Esophagus (tissue), 2 donors: ENCODE results near the gene TLE1. TPM values are rescaled to one million over a fixed set of nuclear protein-coding genes. Genes with fewer than 3 reads are reported as not detected.
"Not testable (repeated sequence)": the region's sequence is repeated elsewhere in the genome, so short reads cannot be mapped to it uniquely, and the experiment has no call there.

Source experiments
- H3K27ac ChIP-seq, 2 donors: one replicate each; pipeline ENCODE4 v1.5.1; 2013; ENCODE audit warnings: low read depth in 2 of 2, mild to moderate bottlenecking in 2 of 2, inconsistent platforms in 1 of 2, low read length in 1 of 2, moderate library complexity in 1 of 2
- H3K27me3 ChIP-seq, 2 donors: one replicate each; pipeline ENCODE4 v1.6.1; 2013; ENCODE audit warnings: low read length in 2 of 2, control low read depth in 1 of 2, mild to moderate bottlenecking in 1 of 2; ENCODE audit not compliant: insufficient read depth in 2 of 2, control insufficient read depth in 1 of 2
- H3K36me3 ChIP-seq, 2 donors: one replicate each; pipeline ENCODE4 v1.6.1; 2013; ENCODE audit warnings: low read length in 1 of 2; ENCODE audit not compliant: control insufficient read depth in 2 of 2, insufficient read depth in 2 of 2
- H3K4me1 ChIP-seq, 2 donors: one replicate each; pipeline ENCODE4 v1.6.1; 2013; ENCODE audit warnings: low read length in 1 of 2; ENCODE audit not compliant: control insufficient read depth in 2 of 2, insufficient read depth in 2 of 2
- H3K4me3 ChIP-seq, 2 donors: one replicate each; pipeline ENCODE4 v1.5.1; 2013; ENCODE audit warnings: low read length in 2 of 2, mild to moderate bottlenecking in 2 of 2, low read depth in 1 of 2, moderate library complexity in 1 of 2
- H3K9me3 ChIP-seq, 2 donors: one replicate each; pipeline ENCODE4 v1.6.1; 2013; ENCODE audit warnings: mild to moderate bottlenecking in 2 of 2, low read depth in 1 of 2, low read length in 1 of 2, moderate library complexity in 1 of 2; ENCODE audit not compliant: control insufficient read depth in 2 of 2, insufficient read depth in 1 of 2
- WGBS, 2 donors: extraction: QIAGEN DNeasy Blood & Tissue Kit; methylation state at CpG; one replicate each; pipeline ENCODE4 v1.1.7; 2013; 5-methylcytosine and 5-hydroxymethylcytosine counted together
- polyA plus RNA-seq, 2 donors: library from polyadenylated mRNA; stranded (reverse); fragments of 200-250 nt; gene quantifications; one replicate each; pipeline ENCODE4 v1.2.3, GENCODE V29; 2013
- donor health status: healthy with polysubstance abuse.
- donor health status: Bipolar disorder and iron deficiency.

The TLE1 gene
- polyA plus RNA-seq, 2 donors, result 11.1 to 14.7 TPM

GRCh38 chr9:81717747-81718077 lies 28.4 kb upstream of the TLE1 start:
- Histone ChIP-seq H3K4me1 (peaks cover 0 to 2% of the 10 kb centered on the region in 2 donors), H3K9me3 (no peaks in the 10 kb centered on the region), H3K4me3 (no peak overlapping the region), H3K27me3 (no peaks in the 10 kb centered on the region), H3K27ac (no peak overlapping the region), H3K36me3 (no peaks in the 10 kb centered on the region)

DNA sequence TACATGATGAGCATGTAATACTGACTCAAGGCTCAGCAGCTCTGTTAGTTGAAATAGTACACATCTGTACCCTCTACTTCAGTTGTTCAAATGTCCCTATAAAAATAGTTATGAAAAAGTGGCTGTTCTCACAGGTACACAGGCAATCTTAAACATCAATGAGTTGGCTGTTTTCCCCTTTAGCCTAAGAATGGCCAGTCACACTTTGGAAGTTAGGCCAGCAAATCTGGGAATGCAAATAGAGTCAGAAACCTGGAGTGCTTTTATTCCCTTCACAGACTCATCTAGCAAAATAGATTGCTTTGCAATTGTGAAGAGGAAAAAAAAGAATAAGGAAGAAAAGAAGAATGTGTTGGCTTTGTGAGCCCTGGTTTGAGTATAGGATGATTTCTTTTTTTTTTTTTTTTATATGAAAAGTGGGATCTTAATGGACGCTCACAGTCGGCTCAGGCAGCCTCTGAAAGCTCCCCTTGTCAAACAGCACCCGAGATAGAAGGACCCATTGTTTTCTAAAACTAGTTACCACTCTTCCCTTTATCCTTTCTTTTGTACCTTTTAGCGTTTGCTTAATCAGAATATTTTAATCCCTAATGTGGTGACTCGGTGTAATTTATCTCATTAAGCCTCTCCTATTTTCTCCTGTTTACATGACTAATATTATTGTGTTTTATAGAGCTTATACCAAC lies 27.9 kb upstream of the TLE1 start:
- no peaks in the 10 kb centered on the region for H3K36me3 ChIP-seq
- H3K27me3 ChIP-seq, result no peaks in the 10 kb centered on the region
- H3K4me1 ChIP-seq, result peaks cover 0 to 2% of the 10 kb centered on the region in 2 donors
- H3K4me3 ChIP-seq, result no peak overlapping the region
- no peaks in the 10 kb centered on the region for H3K9me3 ChIP-seq
- no peak overlapping the region for H3K27ac ChIP-seq
- 53 to 62% methylated on average over 5 of the region's 5 CpGs for WGBS, 2 donors

GRCh38 chr9:81716409-81716808 lies 27.1 kb upstream of the TLE1 start:
- WGBS, 2 donors, result 85 to 89% methylated on average over 6 of the region's 6 CpGs
- Histone ChIP-seq H3K27me3 (no peaks in the 10 kb centered on the region), H3K36me3 (no peaks in the 10 kb centered on the region), H3K27ac (no peak overlapping the region), H3K4me1 (peaks cover 0 to 2% of the 10 kb centered on the region in 2 donors), H3K4me3 (no peak overlapping the region), H3K9me3 (no peaks in the 10 kb centered on the region)

- Histone ChIP-seq H3K36me3 (no peaks in the 10 kb centered on the region), H3K27me3 (no peaks in the 10 kb centered on the region), H3K27ac (no peak overlapping the region), H3K4me1 (no peaks in the 10 kb centered on the region), H3K4me3 (no peak overlapping the region), H3K9me3 (no peaks in the 10 kb centered on the region)
- 84 to 85% methylated on average over 2 of the region's 2 CpGs for WGBS, 2 donors
These were observed 16.2 kb upstream of the TLE1 start for GRCh38 chr9:81705578-81705977.

DNA sequence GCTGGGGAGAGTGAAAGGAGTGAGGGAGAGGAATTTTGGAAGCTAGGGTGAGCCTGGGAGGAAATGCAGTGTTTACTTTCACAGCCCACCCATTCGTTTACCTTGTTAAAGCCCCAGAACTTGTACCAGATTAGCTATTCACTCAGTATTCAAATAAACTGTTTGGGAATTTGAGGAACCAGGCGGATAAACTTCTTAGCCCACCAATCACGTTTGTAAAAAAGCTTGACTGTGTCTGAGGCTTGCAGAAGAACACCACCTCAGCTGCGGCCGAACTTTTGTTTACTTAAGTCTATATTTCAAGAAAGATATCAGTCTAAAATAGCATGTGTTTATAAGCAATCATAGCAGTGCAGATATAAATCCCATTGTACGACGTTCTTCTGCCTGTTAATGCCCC lies 5.2 kb upstream of the TLE1 start:
- no peaks in the 10 kb centered on the region for H3K27me3 ChIP-seq
- H3K9me3 ChIP-seq, result no peaks in the 10 kb centered on the region
- H3K27ac ChIP-seq, result no peak overlapping the region
- H3K4me1 ChIP-seq, result no peaks in the 10 kb centered on the region
- H3K4me3 ChIP-seq, result no peak overlapping the region
- WGBS, 2 donors, result 42 to 50% methylated on average over 7 of the region's 7 CpGs
- no peaks in the 10 kb centered on the region for H3K36me3 ChIP-seq

DNA sequence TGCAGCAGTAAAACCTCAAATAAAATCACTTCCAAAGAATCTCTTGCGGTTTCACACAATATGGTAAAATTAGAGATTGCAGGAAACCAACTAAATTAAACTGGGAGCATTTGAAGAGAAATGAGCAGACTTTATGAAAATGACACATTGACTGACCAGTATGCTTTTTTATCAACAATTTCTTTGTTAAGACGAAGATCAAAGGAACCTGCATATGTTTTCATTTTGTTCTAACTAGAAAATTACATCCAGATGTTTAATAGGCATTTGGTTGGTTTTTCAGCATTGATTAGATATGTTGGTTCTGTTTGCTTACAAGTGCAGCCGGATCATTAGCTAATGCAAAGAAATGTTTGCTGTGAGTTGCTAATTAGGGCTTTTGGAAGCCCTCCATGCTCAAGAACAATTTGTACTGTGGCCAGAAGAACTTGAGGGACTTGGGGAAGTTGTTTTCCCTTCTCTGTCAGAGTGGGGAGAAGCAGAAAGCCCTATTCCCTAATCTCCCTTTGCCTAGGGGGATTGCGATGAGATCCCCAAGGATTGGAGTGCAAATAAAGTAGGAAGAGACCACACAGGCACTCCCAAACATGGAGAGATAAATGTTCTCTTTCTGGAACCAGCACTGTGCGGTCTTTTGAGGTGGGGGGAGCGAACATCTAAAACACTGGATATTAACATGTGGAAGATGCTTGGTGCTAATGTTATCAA lies 4.5 kb upstream of the TLE1 start:
- no peaks in the 10 kb centered on the region for H3K36me3 ChIP-seq
- H3K4me3 ChIP-seq, result no peak overlapping the region
- 58 to 64% methylated on average over 6 of the region's 6 CpGs for WGBS, 2 donors
- H3K27me3 ChIP-seq, result no peaks in the 10 kb centered on the region
- no peaks in the 10 kb centered on the region for H3K4me1 ChIP-seq
- H3K9me3 ChIP-seq, result no peaks in the 10 kb centered on the region
- no peak overlapping the region for H3K27ac ChIP-seq

DNA sequence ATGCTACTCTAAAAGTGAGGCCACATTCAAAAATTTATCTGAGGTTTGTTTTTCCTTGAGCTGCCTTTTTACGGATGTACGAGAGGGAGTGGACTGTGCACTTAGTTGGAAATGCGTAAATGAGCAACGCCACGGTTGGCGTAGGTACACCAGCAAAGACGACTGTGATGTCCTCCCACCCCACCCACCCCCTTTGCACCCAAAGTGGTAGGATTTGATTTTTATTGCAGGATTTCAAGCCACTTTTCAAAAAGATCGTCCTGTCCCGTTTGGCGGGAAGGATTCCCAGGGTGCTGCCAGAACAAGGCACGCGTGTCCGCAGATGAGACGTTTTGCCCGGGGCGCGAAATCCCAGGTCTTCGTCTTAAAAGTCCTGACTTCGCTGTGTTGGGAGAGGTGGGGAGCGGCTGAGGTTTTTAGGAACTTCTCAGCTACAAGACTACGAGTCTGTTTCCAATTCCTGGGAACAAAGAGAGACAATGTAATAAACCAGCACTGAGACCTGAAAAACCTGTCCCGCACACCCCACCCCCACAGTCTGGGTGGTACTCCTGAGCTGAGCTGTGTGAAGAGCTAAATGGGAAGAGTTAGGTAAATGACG lies 1.0 kb upstream of the TLE1 start:
- peak overlapping the region; percentile 91 to 93 for H3K27ac ChIP-seq
- H3K4me3 ChIP-seq, result peak overlapping the region; percentile 52 to 94
- no peaks in the 10 kb centered on the region for H3K4me1 ChIP-seq
- no peaks in the 10 kb centered on the region for H3K27me3 ChIP-seq
- 4 to 9% methylated on average over 23 of the region's 23 CpGs for WGBS, 2 donors
- H3K36me3 ChIP-seq, result no peaks in the 10 kb centered on the region
- H3K9me3 ChIP-seq, result no peaks in the 10 kb centered on the region

- WGBS, 2 donors, result 1% methylated on average over 21 of the region's 21 CpGs
- H3K4me3 ChIP-seq, result peak overlapping the region; percentile 83 to 94
- not testable (repeated sequence) for H3K9me3 ChIP-seq, H3K36me3 ChIP-seq, H3K4me1 ChIP-seq, H3K27me3 ChIP-seq
- H3K27ac ChIP-seq, result peak overlapping the region; percentile 93
These were observed 329 bp downstream of the TLE1 start for GRCh38 chr9:81689093-81689342.

DNA sequence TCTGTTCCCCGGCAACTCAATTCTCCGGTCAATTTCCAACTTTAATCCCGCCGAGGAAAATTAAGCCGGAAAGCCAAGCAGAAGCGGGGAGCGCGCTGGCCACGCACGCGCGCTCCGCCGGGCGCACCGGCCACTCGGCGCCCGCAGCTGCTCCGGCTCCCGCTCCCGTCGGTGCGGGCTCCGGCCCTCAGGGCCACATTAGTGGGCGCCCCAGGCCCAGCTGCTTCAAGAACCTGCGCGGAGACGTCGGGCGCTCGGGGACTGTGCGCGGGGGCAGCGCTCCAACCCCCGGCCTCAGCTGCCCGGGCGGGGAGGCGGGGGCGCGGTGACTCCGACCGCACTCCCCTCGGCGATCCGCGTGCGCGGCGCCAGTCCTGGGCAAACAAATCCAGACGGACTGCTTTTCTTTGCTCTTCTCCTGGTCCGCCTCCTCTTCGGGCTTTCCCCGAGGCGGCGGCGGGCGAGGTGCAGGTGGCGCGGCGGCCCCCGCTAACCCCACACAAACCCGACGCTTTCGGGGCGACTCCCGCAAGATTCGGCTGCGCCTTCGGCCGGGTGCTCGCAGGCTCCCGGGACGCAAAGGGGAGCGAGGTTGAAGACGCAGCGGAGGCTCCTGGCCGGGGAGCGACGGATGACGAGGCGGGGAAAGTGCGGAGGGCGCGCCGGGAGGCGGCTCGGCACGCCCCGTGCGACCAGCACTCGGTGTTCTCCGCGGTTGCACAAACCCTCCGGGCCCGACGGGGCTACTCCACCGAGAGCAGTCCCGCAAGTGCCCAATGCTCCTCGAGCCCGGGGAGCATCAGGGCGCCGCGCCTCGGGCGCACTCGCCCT lies 870 bp downstream of the TLE1 start:
- Histone ChIP-seq H3K4me3 (peak overlapping the region; percentile 83 to 94), H3K27ac (peak overlapping the region; percentile 93)
- not testable (repeated sequence) for H3K9me3 ChIP-seq, H3K27me3 ChIP-seq, H3K36me3 ChIP-seq, H3K4me1 ChIP-seq
- WGBS, 2 donors, result 1% methylated on average over 88 to 107 of the region's 107 CpGs
